Activated CD8-positive, alpha-beta memory T cell treated with anti-CD3 and anti-CD28 coated beads for 36 hours (primary cell): ENCODE measurements around the gene PNCK. TPM values are rescaled to one million over a fixed set of nuclear protein-coding genes. Genes with fewer than 3 reads are reported as not detected.

Experiments
- CTCF ChIA-PET: fragments of 350-600 bp; sonication (Branson Sonifier 250); formaldehyde crosslinking; loops from one replicate; lab custom pipeline; 2021; ENCODE audit warnings: antibody characterized with exemption; lab: Charles Lee
- POLR2A ChIA-PET: fragments of 350-600 bp; sonication (Branson Sonifier 250); formaldehyde crosslinking; loops from one replicate; lab custom pipeline; 2021; ENCODE audit warnings: antibody characterized with exemption; lab: Charles Lee
- total RNA-seq, 2 experiments: library from RNA; stranded (reverse); gene quantifications; one replicate each; pipeline ENCODE4 v1.2.3, GENCODE V29; 2021

The PNCK gene
- total RNA-seq, 2 experiments from 2014 or later: not detected

GRCh38 chrX:153625271-153626024 lies 48.2 kb downstream of the PNCK start:
- CTCF ChIA-PET: no interaction called here
- POLR2A ChIA-PET: no interaction called here

- ChIA-PET POLR2A (no interaction called here), CTCF (no interaction called here)
These were observed 49.2 kb downstream of the PNCK start for GRCh38 chrX:153624196-153625091.

- POLR2A ChIA-PET: no interaction called here
- CTCF ChIA-PET: no interaction called here
These were observed 50.1 kb downstream of the PNCK start for GRCh38 chrX:153623310-153624029.

GRCh38 chrX:153622661-153623309 lies 50.8 kb downstream of the PNCK start:
- ChIA-PET POLR2A (no interaction called here), CTCF (no interaction called here)

- CTCF ChIA-PET: interaction anchor here (0.8 kb wide), 1 partner anchor 13 kb away, joined by 3 read pairs; no protein-coding TSS in a partner anchor
- POLR2A ChIA-PET: no interaction called here
These were observed 51.5 kb downstream of the PNCK start for GRCh38 chrX:153621949-153622598.

- POLR2A ChIA-PET: no interaction called here
These were observed 53.0 kb downstream of the PNCK start for GRCh38 chrX:153620576-153620975.

More at GRCh38 chrX:153620576-153620975, 53.0 kb downstream of the PNCK start:
- CTCF ChIA-PET: no interaction called here

Other genes with a start within 250 kb of the PNCK start
- gene TREX2, start 227.8 kb downstream of the PNCK start, total RNA-seq: 1 to 10 TPM; 1.7 to 1.9 TPM
- 10 to 100 TPM; 69.2 to 72.2 TPM for gene HAUS7, start 203.2 kb downstream of the PNCK start, total RNA-seq
- gene BGN, start 178.8 kb downstream of the PNCK start, total RNA-seq: not detected
- gene ATP2B3, start 156.2 kb downstream of the PNCK start, total RNA-seq: not detected
- gene CCNQ, start 74.7 kb downstream of the PNCK start, total RNA-seq: 10 to 100 TPM; 28.0 to 31.7 TPM
- gene DUSP9, start 26.6 kb downstream of the PNCK start, total RNA-seq: under 1 TPM; 0.11 to 0.15 TPM
- under 1 TPM; 0.63 to 0.80 TPM for gene SLC6A8, start 14.1 kb upstream of the PNCK start, total RNA-seq
- gene BCAP31, start 50.6 kb upstream of the PNCK start, total RNA-seq: 100 to 1,000 TPM; 145 to 150 TPM
- 1 to 10 TPM; 3.5 to 4.4 TPM for gene ABCD1, start 51.0 kb upstream of the PNCK start, total RNA-seq
- gene PLXNB3, start 90.4 kb upstream of the PNCK start, total RNA-seq: under 1 TPM; 0.48 to 0.63 TPM
- gene SRPK3, start 107.2 kb upstream of the PNCK start, total RNA-seq: not detected
- 10 to 100 TPM; 52.7 to 55.6 TPM for gene IDH3G, start 120.6 kb upstream of the PNCK start, total RNA-seq
- 100 to 1,000 TPM; 155 to 163 TPM for gene SSR4, start 120.9 kb upstream of the PNCK start, total RNA-seq
- gene PDZD4, start 156.7 kb upstream of the PNCK start, total RNA-seq: under 1 TPM; 0.94 to 0.99 TPM
- gene L1CAM, start 212.4 kb upstream of the PNCK start, total RNA-seq: under 1 TPM; 0.19 to 0.31 TPM
- gene AVPR2, start 230.9 kb upstream of the PNCK start, total RNA-seq: not detected